ENCODE measurements around the gene TPM4. TPM values are rescaled to one million over a fixed set of nuclear protein-coding genes. Genes with fewer than 3 reads are reported as not detected.

Gene TPM4
- total and polyA plus RNA-seq, 2 of the 13 experiments (the other 11 are each of a cell fraction or from before 2014, with no cell fraction given) = 180 to 188 TPM

DNA sequence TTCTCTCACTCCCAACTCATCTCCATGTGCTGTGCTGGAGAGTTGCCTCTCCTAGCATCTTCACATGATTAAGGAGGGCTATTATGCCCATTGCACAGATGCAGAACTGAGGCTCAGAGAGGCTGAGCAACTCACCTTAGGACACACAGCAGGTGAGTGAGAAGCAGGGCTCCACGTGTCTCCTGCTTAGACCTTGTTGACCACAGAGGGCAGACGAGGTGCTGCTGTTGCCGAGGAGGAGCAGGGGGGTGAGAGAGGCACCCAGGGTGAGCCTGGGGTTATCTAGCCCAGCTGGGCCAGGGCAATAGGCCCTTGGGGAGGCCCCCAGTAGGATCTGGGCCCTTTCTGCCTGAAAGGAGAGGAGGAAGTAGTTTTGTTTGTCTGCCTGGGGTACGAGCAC lies 64.7 kb downstream of the TPM4 start (continued):
- TF ChIP-seq, protein P1, sequence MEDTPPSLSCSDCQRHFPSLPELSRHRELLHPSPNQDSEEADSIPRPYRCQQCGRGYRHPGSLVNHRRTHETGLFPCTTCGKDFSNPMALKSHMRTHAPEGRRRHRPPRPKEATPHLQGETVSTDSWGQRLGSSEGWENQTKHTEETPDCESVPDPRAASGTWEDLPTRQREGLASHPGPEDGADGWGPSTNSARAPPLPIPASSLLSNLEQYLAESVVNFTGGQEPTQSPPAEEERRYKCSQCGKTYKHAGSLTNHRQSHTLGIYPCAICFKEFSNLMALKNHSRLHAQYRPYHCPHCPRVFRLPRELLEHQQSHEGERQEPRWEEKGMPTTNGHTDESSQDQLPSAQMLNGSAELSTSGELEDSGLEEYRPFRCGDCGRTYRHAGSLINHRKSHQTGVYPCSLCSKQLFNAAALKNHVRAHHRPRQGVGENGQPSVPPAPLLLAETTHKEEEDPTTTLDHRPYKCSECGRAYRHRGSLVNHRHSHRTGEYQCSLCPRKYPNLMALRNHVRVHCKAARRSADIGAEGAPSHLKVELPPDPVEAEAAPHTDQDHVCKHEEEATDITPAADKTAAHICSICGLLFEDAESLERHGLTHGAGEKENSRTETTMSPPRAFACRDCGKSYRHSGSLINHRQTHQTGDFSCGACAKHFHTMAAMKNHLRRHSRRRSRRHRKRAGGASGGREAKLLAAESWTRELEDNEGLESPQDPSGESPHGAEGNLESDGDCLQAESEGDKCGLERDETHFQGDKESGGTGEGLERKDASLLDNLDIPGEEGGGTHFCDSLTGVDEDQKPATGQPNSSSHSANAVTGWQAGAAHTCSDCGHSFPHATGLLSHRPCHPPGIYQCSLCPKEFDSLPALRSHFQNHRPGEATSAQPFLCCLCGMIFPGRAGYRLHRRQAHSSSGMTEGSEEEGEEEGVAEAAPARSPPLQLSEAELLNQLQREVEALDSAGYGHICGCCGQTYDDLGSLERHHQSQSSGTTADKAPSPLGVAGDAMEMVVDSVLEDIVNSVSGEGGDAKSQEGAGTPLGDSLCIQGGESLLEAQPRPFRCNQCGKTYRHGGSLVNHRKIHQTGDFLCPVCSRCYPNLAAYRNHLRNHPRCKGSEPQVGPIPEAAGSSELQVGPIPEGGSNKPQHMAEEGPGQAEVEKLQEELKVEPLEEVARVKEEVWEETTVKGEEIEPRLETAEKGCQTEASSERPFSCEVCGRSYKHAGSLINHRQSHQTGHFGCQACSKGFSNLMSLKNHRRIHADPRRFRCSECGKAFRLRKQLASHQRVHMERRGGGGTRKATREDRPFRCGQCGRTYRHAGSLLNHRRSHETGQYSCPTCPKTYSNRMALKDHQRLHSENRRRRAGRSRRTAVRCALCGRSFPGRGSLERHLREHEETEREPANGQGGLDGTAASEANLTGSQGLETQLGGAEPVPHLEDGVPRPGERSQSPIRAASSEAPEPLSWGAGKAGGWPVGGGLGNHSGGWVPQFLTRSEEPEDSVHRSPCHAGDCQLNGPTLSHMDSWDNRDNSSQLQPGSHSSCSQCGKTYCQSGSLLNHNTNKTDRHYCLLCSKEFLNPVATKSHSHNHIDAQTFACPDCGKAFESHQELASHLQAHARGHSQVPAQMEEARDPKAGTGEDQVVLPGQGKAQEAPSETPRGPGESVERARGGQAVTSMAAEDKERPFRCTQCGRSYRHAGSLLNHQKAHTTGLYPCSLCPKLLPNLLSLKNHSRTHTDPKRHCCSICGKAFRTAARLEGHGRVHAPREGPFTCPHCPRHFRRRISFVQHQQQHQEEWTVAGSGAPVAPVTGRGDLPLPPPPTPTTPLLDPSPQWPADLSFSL (CRISPR knock-in tag; IDR thresholded peaks at IDR 0.05) = no peak
- no peak for TF ChIP-seq ZXDC (CRISPR knock-in tag; IDR thresholded peaks at IDR 0.05)
- no peak for TF ChIP-seq GFI1 (CRISPR knock-in tag; IDR thresholded peaks at IDR 0.05; ENCODE audit: borderline replicate concordance)
- no peak for TF ChIP-seq MAFG (CRISPR knock-in tag; IDR thresholded peaks at IDR 0.05)
- no peak for TF ChIP-seq MAF1 (CRISPR knock-in tag; IDR thresholded peaks at IDR 0.05; ENCODE audit: borderline replicate concordance)
- TF ChIP-seq ZNF234 (CRISPR knock-in tag; conservative IDR thresholded peaks at IDR 0.05) = no peak
- TF ChIP-seq ADNP (CRISPR knock-in tag; IDR thresholded peaks at IDR 0.05) = peak; percentile 90
- TF ChIP-seq HNRNPK (IDR thresholded peaks at IDR 0.05; ENCODE audit: low read depth, low read length, poor library complexity, severe bottlenecking) = no peak
- peak; percentile 23; the same call in 1 of the 2 replicates for TF ChIP-seq ZNF501 (CRISPR knock-in tag; IDR thresholded peaks at IDR 0.05)
- TF ChIP-seq STAG1 (CRISPR knock-in tag; IDR thresholded peaks at IDR 0.05) = 0 out of 2 replicates have a peak, but pooled peaks have one; percentile 16
- no peak for TF ChIP-seq CEBPG (CRISPR knock-in tag; IDR thresholded peaks at IDR 0.05)
- no peak for TF ChIP-seq HES4 (CRISPR knock-in tag; IDR thresholded peaks at IDR 0.05; ENCODE audit: borderline replicate concordance)
- no peak for TF ChIP-seq NBN (conservative IDR thresholded peaks at IDR 0.05)
- no peak for TF ChIP-seq EEA1 (CRISPR knock-in tag; IDR thresholded peaks at IDR 0.05; ENCODE audit: borderline replicate concordance)
- no peak for TF ChIP-seq GABPA (IDR thresholded peaks at IDR 0.05; ENCODE audit: low read depth, low read length)
- no peak for TF ChIP-seq GABPA (CRISPR knock-in tag; IDR thresholded peaks at IDR 0.05; ENCODE audit: low read depth)
- TF ChIP-seq ETV6 (CRISPR knock-in tag; conservative IDR thresholded peaks at IDR 0.05) = no peak
- TF ChIP-seq ZNF343 (CRISPR knock-in tag; IDR thresholded peaks at IDR 0.05) = no peak
- TF ChIP-seq BRCA1 (CRISPR knock-in tag; IDR thresholded peaks at IDR 0.05) = no peak
- no peak for TF ChIP-seq ESRRA (CRISPR knock-in tag; IDR thresholded peaks at IDR 0.05; ENCODE audit: low read depth)
- no peak for TF ChIP-seq ZNF720 (CRISPR knock-in tag; IDR thresholded peaks at IDR 0.05)
- TF ChIP-seq ZNF724P (CRISPR knock-in tag; IDR thresholded peaks at IDR 0.05; ENCODE audit: borderline replicate concordance) = no peak
- no peak for TF ChIP-seq ZNF572 (CRISPR knock-in tag; IDR thresholded peaks at IDR 0.05)
- no peak for TF ChIP-seq ZSCAN29 (CRISPR knock-in tag; conservative IDR thresholded peaks at IDR 0.05)
- TF ChIP-seq HOXA3 (CRISPR knock-in tag; IDR thresholded peaks at IDR 0.05) = no peak
- no peak for TF ChIP-seq ZNF382 (CRISPR knock-in tag; IDR thresholded peaks at IDR 0.05; ENCODE audit: borderline replicate concordance)

Data from HepG2 (cell line).